Measurements from ENCODE around the gene S100A4.

The S100A4 gene

GRCh38 chr1:153546796-153547559 is 1.4 kb upstream of the S100A4 start:
- no peak for DNase-seq

DNA sequence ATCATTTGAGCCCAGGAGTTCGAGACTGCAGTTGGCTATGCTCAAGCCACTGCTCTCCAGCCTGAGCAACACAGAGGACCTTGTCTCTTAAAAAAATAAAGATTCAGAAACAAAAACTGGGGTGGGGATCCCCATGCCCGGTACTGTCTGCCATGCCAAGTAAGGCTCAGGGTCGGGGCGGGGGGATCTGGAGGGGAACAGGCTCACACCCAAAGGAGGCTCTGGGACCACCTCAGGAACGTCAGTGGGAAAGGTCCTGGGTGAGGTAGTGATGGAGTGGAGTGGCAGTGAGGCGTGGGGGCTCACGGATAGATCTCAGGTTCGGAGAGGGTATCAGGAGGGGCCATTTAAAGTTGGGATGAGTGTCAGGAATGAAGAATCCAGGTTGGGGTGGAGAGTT is 765 bp upstream of the S100A4 start:
- DNase-seq, result no peak

- DNase-seq, result no peak
These were observed 1.0 kb downstream of the S100A4 start for GRCh38 chr1:153544453-153545066.

- DNase-seq, result no peak
These were observed 1.9 kb downstream of the S100A4 start for GRCh38 chr1:153543736-153544135.

DNA sequence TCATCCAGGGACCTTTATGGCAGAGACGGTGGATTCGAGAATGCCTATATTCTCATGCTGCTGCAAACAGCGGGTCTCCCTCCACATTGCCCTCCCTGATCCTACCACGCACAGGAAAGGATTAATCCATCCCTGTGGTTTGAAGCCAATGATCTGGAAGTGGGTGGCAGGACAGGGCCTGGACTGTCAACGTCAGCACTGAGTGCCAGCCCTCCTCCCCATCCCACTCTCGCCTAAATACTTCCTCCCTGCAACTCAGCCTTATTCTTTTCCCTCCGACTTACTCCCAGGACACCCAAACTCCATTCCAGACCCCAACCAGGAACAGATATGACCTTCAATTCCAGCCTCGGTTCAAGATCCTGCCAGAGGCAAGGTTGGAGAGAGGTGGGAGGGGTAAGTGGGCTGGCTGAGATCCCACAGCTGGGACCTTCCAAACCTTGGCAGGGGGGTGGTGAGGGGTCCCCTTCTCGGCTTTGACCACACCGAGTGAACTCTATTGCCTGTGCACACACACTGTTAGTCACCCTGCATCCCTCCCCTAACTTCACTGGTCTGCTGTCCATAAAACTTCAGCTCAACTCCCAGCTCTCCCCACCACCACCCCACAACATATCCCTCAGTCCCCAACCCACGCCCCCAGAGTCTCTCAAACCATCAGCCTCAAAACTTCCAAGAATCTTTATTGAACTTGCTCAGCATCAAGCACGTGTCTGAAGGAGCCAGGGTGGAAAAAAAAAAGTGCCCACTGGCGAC is 2.5 kb downstream of the S100A4 start:
- no peak for DNase-seq

DNA sequence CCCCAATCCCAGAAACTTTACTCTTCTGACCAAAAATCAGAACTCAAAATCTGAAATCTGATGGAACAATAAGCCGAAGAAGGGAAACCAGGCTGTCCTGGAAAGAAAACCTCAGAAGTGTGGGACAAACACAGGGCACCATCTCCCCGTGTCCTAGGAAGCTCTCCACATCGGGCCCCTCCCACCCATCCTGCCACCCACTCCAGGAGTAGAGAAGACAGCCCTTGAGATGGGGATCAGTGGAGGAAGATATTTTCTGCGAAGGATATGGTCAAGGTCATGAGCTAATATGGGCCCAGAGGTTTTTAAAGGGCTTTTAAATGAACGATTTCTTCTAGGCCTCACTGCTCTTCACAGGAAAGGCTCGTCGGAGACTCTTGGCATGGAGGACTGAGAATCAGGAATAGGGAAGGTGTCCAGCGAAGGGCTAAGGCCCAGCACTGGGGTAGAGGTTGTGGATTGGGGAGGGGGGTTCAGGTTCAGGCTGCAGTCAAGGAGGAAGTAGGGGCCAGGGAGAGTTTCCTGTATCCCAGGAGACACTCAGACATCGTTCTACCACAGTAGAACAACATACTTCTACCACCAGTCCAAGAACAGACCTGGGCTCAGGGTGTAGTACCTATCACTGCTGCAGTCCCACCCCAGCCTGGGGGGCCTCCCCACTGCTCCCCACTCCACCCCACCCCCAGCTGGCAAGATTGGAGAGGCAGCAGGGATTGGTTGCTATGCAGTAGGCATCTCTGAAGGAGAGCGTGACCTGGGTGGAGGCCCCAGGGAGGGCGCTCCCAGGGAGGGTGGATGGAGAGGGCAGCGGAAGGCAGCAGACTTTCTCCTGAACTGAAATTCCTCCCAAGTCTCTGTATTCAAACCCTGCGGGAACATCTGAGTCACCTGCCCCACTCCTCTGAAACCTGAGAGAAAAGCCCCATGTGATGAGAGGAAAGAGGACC is 3.7 kb downstream of the S100A4 start:
- no peak for DNase-seq

DNA sequence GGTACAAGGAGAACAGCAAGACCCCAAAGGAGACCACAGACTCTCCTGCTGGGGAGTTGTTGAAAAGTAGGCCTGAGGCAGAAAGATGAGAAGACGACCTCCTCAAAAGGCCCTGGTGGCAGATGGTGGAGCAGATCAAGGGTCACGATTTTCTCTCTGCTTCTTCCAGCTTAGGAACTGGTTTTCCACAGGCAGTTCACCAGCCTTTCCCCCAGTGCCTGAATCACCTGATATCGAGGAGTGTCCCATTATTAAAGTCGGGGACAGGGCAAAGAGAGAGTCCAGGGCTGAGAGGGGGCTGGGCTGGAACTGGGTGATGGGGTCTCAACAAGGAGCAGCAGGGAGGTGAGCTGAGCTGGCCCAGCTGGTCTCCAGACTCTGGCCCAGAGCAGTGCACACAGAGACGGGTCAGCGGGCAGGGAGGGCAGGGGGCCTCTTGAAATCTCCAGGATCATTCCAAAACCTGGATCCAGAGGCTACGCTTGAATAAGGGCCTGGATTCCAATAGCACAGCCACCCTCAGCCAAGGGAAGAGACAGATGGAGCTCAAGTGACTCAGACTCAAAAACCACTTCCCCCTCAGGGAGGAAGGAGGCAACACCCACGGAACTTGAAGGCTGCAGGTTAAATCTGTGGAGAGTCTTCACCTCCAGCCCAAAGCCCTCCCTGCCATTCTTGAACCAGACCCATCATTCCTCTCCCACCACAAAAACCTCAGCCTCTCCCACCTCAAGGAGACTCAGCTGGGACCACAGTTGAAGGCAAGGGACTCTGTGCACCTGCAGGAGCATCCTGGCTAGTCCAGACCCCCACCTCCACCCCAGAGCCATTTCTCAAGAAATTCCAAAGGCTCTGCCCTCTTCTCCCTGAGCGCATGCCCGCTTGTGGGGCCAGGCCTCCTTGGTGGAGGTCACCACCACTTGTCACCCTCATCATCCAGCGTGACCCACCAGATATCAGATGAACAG is 4.9 kb downstream of the S100A4 start, which contains the start of gene S100A5:
TSS of gene S100A5 (minus strand) at position 541 of the 968 bp plus-strand sequence. CDS start 743 bp downstream, outside the sequence.
- no peak for DNase-seq

DNA sequence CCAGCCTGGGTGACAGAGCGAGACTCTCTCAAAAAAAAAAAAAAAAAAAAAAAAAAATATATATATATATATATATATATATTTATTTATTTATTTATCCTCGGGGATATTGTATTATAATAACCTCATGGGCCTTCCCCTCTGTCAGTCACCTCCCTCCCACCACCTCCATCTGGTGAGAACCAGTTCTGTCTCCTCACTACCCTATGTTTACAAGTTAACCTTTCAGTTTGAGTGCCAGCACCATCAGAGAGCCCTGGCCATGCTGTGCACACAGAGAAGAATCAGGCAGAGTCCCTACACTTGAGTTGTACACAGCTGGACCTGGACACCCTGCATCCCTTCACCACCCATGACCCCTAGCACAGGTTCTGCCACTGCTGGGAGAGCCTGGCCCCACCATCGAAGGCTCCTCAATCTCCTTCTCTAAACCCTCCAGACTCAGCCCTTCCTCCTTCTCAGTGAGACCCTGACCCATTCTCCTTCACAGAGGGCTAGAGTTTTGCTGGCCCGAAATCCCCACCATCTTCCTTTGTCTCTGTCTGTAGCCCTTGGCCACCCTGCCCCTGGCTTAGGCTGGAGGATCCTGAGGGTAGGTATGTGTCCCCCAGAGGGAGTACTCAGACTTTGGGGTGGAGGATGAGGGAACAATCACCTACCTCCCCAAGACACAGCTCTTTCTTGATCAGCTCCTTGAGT is 6.1 kb downstream of the S100A4 start:
- DNase-seq, result no peak

DNA sequence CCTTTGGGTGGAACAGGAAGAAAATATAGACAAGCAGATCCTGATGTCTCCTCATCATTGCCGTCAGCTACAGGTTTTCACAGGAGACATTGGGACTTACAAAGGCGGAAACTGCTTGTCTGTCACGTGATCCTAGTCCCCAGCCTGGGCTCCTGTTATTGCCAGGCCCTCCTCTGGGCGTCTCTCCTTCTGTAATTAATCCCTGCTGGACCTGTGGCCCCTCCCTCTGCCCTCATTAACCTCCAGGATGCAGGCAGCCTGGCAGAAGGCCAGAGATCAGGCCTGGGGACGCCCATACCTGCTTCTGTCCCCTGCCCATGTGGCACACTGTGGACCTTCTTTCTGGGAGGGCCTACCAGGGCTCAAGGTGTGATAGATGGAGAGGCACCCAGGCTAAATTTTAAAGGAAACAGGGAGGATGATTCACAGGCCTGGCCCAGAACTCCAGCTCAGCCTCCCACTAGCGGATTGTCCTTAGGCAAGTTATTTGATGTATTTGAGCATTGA is 7.2 kb downstream of the S100A4 start:
- no peak for DNase-seq

DNA sequence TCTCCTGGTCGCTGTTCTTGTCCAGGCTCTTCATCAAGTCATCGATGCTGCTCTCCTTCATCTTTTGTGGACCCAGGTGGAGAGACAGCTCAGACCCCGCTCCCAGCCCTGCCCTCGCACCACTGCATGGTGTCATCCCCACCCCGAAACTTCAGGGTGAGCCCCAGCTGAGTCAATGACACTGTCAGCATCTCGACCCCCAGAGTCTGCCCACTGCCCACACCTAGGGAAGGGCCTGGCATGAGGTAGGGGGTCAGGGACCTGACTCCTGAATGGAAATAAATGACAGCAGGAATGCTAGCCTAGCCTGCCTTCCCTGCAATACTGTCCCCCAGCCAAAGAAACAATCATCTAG is 8.3 kb downstream of the S100A4 start:
- no peak for DNase-seq

- DNase-seq, result no peak
These were observed 8.8 kb downstream of the S100A4 start for GRCh38 chr1:153536671-153537375.

DNA sequence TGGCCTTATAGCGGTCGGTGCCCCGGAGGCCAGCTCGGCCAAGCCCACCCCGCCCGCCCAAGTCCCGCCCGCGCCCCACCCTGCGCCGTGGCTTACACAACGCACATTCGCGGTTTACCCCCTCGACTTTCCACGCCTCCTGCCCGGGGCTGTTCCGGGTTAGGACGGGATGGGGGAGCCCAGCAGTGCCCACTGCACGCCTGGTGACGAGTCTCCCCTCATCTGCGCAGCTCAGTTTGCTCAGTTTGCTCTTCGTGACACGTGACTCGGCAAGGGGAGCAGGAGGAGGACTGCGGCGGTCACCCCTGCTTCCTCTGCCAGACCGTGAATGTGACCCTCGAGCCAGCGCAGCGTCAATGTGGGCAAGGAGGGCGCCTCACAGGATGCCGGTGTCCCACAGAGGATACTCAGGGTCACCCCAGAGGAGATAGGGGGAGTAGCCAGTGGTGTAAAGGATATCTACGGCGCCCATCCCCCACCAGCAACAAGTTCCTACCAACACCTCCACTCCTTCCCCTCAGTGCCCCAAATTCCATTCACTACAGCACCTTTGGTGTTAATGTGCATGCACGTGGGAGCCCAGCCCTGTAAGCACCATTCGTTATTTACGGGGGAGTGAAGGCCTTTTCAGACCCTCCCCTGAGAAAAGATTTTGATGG is 9.5 kb downstream of the S100A4 start:
- peak; percentile 18 for DNase-seq

DNA sequence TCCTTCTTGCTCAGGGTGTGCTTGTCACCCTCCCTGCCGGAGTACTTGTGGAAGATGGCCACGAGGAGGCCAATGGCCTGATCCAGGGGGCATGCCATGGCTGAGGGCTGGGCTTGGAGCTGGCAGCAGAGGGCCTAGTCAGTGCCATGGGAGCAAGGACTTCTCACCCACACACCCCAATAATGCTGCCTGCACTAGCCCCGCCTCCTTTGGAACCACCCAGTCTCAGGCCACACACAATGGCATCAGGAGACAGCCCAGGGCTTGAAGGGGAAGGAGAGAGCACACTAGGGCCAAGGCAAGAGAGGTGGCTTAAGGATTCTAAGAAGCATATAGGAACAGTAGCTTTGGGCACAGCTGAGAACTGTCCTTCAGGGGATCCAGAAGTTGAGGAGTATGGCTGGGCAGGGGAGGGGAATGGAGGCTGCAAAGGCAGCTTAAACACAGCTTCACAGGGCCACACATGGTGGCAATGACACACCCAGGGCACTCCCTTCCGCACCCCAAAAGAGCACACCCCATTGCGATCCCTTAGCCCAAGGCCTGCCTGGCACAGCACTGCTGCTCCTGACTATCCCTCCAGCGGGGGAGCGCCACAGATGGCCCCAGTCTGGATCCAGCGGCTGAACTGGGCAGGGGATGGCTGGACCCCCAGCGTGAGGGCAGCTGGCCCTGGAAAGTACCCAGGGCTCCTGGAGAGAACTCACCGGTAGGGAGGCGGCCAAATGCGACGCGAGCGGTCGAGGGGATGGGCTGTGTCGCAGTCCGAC is 10.2 kb downstream of the S100A4 start, which contains the start of gene S100A6:
TSS of gene S100A6 (minus strand) at position 750 of the 770 bp plus-strand sequence. CDS start at position 98, 652 bp downstream.
- no peak for DNase-seq

GRCh38 chr1:153534925-153535241 is 10.7 kb downstream of the S100A4 start:
- no peak for DNase-seq

- no peak for DNase-seq
These were observed 11.2 kb downstream of the S100A4 start for GRCh38 chr1:153534226-153534924.

DNA sequence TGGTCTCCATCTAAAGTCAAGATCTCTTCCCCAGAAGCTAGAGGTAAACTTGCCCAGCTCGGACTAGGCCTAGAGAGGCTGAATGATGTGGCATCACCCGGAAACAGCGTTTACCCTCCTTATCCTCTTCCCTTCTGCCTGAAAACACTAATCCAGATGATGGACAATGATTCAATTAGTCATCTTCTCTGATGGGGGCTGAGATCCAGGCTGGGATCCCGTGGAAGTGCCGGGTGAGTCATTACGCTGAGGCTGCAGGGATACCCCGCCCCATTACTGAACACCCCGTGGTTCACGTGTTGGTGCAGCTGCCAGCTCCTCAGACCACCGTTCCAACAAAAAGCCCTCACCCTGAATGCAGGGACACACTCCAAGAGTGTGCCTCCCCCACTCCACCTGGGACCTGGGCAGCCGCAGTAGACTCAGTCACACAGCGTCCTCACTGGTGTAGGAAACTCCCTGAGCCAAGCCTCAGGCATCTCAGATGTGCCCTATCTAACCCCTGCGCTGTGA is 11.9 kb downstream of the S100A4 start:
- no peak for DNase-seq

DNA sequence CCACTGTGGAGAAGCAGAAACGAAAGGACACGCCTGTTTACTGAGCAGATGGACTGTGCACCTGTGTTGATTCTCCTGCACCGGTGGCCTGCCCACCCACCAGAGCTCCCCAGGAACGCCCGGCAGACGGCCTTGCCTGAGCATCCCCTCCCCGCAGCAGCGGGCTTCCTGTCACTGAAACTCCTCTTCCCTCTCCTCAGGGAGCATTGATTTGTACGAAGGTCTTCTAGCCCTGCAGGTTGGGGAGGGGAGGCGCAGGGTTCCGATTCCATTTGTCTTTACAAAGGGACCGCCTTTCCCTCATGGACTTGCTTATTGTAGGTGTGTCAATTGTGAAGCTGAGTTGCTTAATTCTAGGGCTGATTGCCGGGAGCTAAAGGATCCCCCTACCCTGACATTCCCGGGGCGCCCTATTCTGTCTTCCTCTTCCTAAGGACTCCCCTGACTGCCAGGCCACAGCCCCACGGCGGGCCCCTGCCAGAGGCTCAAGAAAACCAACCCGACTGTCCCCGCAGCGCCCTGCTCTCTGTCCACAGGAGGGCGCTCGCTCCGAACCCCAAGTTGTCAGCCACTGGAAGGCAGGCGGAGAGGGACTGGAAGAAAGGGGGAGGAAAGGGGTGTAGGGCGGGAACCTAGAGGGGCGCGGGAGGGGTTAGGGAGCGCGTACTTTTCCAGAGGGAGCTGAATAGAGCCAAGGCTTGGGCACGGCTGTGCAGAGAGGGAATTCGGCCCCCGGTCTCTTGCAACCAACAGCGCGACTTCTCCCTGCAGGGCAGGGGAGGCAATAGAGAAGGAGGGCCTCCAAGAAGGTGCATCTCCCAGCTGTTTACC is 12.6 kb downstream of the S100A4 start:
- peak; percentile 82 for DNase-seq

Measured in NCI-H2081 treated with DMSO at 0.1 percent for 48 hours (cell line).